ENCODE measurements around the gene SLC35F3. TPM values are rescaled to one million over a fixed set of nuclear protein-coding genes. Genes with fewer than 3 reads are reported as not detected.

The SLC35F3 gene
- polyA plus RNA-seq, 1 of the 3 experiments (the other 2 are of a cell fraction): 0.87 TPM

GRCh38 chr1:234271243-234271606 is 366.7 kb downstream of the SLC35F3 start:
- Histone ChIP-seq H3K27ac (ENCODE audit: low read depth in 2 of 2, low read length in 1 of 2) (0 out of 4 replicates have a peak overlapping the region, but pooled peaks of 1 of the 2 experiments have one; percentile 13), H3K9ac (no peak overlapping the region), H2AFZ (ENCODE audit: low read depth) (no peak overlapping the region; the same call in 1 of the 2 replicates), H3K4me3 (ENCODE audit: low read depth in 2 of 2, low read length in 1 of 2) (no peak overlapping the region), H3F3A (replicated peaks; ENCODE audit: insufficient read depth) (no peaks in the 10 kb centered on the region), H3K27me3 (ENCODE audit: insufficient read depth) (no peaks in the 10 kb centered on the region), H3K4me1 (ENCODE audit: control insufficient read depth in 1 of 2, insufficient read depth in 2 of 2, low read depth in 1 of 2, low read length in 1 of 2) (peaks cover 2 to 7% of the 10 kb centered on the region in 2 experiments; a peak in 2 of 4 replicates), H4K20me1 (ENCODE audit: insufficient read depth) (no peaks in the 10 kb centered on the region), H3K79me2 (ENCODE audit: insufficient read depth) (no peaks in the 10 kb centered on the region), H3K36me3 (replicated peaks in 1 of 2; ENCODE audit: control insufficient read depth in 1 of 2, insufficient read depth in 2 of 2, low read length in 1 of 2) (no peaks in the 10 kb centered on the region), H3K4me2 (no peak overlapping the region), H3K9me2 (no peaks in the 10 kb centered on the region), H3K9me3 (no peaks in the 10 kb centered on the region)
- DNase-seq: no peak
- ChIA-PET CTCF (interaction anchor here (1.1 kb wide), 1 partner anchor 28 kb away, joined by 3 read pairs; no protein-coding TSS in a partner anchor), POLR2A (no interaction called here)
- no peak for TF ChIP-seq GABPA (IDR thresholded peaks at IDR 0.05; ENCODE audit: low read depth)
- TF ChIP-seq FOSL2 (IDR thresholded peaks at IDR 0.05; ENCODE audit: borderline replicate concordance, low read depth): no peak
- no peak for TF ChIP-seq IRF3 (IDR thresholded peaks at IDR 0.05; ENCODE audit: low read depth, low read length)
- WGBS (ENCODE audit: low lambda C conversion rate): 50% methylated on average over 4 of the region's 4 CpGs

DNA sequence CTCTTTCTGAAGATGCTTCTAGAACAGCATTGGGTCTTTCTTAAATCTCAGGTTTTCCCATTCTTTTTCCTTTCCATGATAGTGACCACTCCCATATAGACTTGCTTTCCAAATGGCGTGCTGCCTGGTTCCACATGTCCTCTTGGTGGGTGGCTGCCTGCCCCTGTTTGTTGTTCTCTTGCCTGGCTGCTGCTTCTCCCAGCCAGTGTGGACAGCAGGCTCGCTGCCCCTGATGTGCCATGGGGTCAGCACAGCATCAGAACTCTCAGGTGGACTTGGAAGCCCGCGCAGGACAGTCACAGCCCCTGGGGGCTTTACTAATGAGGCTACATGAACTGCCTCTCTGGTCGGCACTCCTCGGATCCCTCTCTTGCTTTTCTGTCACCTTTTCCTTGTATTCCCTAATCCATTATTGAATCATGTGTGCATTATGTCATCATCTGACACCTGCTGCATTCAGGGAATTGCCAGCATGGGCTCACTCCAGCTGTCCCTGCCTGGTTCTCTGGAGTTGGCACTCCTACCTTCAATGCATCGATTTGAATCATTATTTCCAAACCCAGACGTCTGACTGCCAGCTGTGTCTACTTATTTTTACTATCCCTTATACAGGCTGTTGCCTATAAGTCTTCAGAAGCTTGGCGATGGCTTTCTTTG is 368.3 kb downstream of the SLC35F3 start:
- H3K79me2 ChIP-seq (ENCODE audit: insufficient read depth): no peaks in the 10 kb centered on the region
- ChIA-PET CTCF (no interaction called here), POLR2A (no interaction called here)
- H2AFZ ChIP-seq (ENCODE audit: low read depth): no peak overlapping the region
- H4K20me1 ChIP-seq (ENCODE audit: insufficient read depth): no peaks in the 10 kb centered on the region
- H3K27ac ChIP-seq (ENCODE audit: low read depth in 2 of 2, low read length in 1 of 2): no peak overlapping the region
- no peaks in the 10 kb centered on the region for H3K36me3 ChIP-seq (replicated peaks in 1 of 2; ENCODE audit: control insufficient read depth in 1 of 2, insufficient read depth in 2 of 2, low read length in 1 of 2)
- no peaks in the 10 kb centered on the region for H3K27me3 ChIP-seq (ENCODE audit: insufficient read depth)
- no peak overlapping the region for H3K9ac ChIP-seq
- H3K4me2 ChIP-seq: no peak overlapping the region
- no peak for DNase-seq
- no peaks in the 10 kb centered on the region for H3F3A ChIP-seq (replicated peaks; ENCODE audit: insufficient read depth)
- H3K9me2 ChIP-seq: no peaks in the 10 kb centered on the region
- H3K4me3 ChIP-seq (ENCODE audit: low read depth in 2 of 2, low read length in 1 of 2): no peak overlapping the region
- WGBS (ENCODE audit: low lambda C conversion rate): 66% methylated on average over 7 of the region's 9 CpGs
- peaks cover 7 to 8% of the 10 kb centered on the region in 2 experiments; a peak in 2 of 4 replicates for H3K4me1 ChIP-seq (ENCODE audit: control insufficient read depth in 1 of 2, insufficient read depth in 2 of 2, low read depth in 1 of 2, low read length in 1 of 2)
- H3K9me3 ChIP-seq: no peaks in the 10 kb centered on the region
- TF ChIP-seq RXRA (IDR thresholded peaks at IDR 0.05; ENCODE audit: borderline replicate concordance, low read depth) (no peak), FOXM1 (IDR thresholded peaks at IDR 0.05; ENCODE audit: low read depth) (no peak), EZH2phosphoT487 (IDR thresholded peaks at IDR 0.05; ENCODE audit: borderline replicate concordance, low read depth) (no peak), RCOR1 (IDR thresholded peaks at IDR 0.05; ENCODE audit: low read length) (no peak), FOSL2 (IDR thresholded peaks at IDR 0.05; ENCODE audit: borderline replicate concordance, low read depth) (no peak)

- Histone ChIP-seq H3K9me2 (no peaks in the 10 kb centered on the region), H3K27me3 (ENCODE audit: insufficient read depth) (no peaks in the 10 kb centered on the region), H3K4me1 (ENCODE audit: control insufficient read depth in 1 of 2, insufficient read depth in 2 of 2, low read depth in 1 of 2, low read length in 1 of 2) (peaks cover 7 to 8% of the 10 kb centered on the region in 2 experiments; a peak in 2 of 4 replicates), H3K4me2 (no peak overlapping the region), H3K9ac (no peak overlapping the region), H3F3A (replicated peaks; ENCODE audit: insufficient read depth) (no peaks in the 10 kb centered on the region), H3K9me3 (no peaks in the 10 kb centered on the region), H3K79me2 (ENCODE audit: insufficient read depth) (no peaks in the 10 kb centered on the region), H3K27ac (ENCODE audit: low read depth in 2 of 2, low read length in 1 of 2) (no peak overlapping the region), H3K4me3 (ENCODE audit: low read depth in 2 of 2, low read length in 1 of 2) (no peak overlapping the region), H4K20me1 (ENCODE audit: insufficient read depth) (no peaks in the 10 kb centered on the region), H2AFZ (ENCODE audit: low read depth) (no peak overlapping the region), H3K36me3 (replicated peaks in 1 of 2; ENCODE audit: control insufficient read depth in 1 of 2, insufficient read depth in 2 of 2, low read length in 1 of 2) (no peaks in the 10 kb centered on the region)
- POLR2A ChIA-PET: no interaction called here
- 67% methylated on average over 6 of the region's 6 CpGs for WGBS (ENCODE audit: low lambda C conversion rate)
- no peak for DNase-seq
- CTCF ChIA-PET: interaction anchor here (0.9 kb wide), 1 partner anchor 36 kb away, joined by 3 read pairs; no protein-coding TSS in a partner anchor
- TF ChIP-seq RAD21 (IDR thresholded peaks at IDR 0.05; ENCODE audit: low read length) (no peak), JUND (IDR thresholded peaks at IDR 0.05) (no peak), FOXM1 (IDR thresholded peaks at IDR 0.05; ENCODE audit: low read depth) (no peak), ELF1 (IDR thresholded peaks at IDR 0.05) (no peak), EZH2phosphoT487 (IDR thresholded peaks at IDR 0.05; ENCODE audit: borderline replicate concordance, low read depth) (no peak), NRF1 (IDR thresholded peaks at IDR 0.05; ENCODE audit: low read depth, low read length) (no peak), SMC3 (IDR thresholded peaks at IDR 0.05; ENCODE audit: low read depth, low read length) (no peak), GABPA (IDR thresholded peaks at IDR 0.05; ENCODE audit: low read depth) (no peak), IRF3 (IDR thresholded peaks at IDR 0.05; ENCODE audit: low read depth, low read length) (no peak), MXI1 (IDR thresholded peaks at IDR 0.05; ENCODE audit: low read depth, low read length) (no peak), TAF1 (IDR thresholded peaks at IDR 0.05; ENCODE audit: borderline replicate concordance, low read depth, low read length) (no peak), NFIC (IDR thresholded peaks at IDR 0.05; ENCODE audit: borderline replicate concordance) (no peak)
- TF ChIP-seq, protein P1, sequence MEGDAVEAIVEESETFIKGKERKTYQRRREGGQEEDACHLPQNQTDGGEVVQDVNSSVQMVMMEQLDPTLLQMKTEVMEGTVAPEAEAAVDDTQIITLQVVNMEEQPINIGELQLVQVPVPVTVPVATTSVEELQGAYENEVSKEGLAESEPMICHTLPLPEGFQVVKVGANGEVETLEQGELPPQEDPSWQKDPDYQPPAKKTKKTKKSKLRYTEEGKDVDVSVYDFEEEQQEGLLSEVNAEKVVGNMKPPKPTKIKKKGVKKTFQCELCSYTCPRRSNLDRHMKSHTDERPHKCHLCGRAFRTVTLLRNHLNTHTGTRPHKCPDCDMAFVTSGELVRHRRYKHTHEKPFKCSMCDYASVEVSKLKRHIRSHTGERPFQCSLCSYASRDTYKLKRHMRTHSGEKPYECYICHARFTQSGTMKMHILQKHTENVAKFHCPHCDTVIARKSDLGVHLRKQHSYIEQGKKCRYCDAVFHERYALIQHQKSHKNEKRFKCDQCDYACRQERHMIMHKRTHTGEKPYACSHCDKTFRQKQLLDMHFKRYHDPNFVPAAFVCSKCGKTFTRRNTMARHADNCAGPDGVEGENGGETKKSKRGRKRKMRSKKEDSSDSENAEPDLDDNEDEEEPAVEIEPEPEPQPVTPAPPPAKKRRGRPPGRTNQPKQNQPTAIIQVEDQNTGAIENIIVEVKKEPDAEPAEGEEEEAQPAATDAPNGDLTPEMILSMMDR (IDR thresholded peaks at IDR 0.05): no peak
- TF ChIP-seq, protein P2, sequence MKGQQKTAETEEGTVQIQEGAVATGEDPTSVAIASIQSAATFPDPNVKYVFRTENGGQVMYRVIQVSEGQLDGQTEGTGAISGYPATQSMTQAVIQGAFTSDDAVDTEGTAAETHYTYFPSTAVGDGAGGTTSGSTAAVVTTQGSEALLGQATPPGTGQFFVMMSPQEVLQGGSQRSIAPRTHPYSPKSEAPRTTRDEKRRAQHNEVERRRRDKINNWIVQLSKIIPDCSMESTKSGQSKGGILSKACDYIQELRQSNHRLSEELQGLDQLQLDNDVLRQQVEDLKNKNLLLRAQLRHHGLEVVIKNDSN (IDR thresholded peaks at IDR 0.05; ENCODE audit: borderline replicate concordance, low read depth): no peak
Measured at GRCh38 chr1:234273981-234274380, 369.5 kb downstream of the SLC35F3 start.

Measured in SK-N-SH (cell line).